Effector memory CD4-positive, alpha-beta T cell (primary cell): ENCODE results near the gene FAT1.

ENCODE experiments used
- DNase-seq, 3 donors: peaks; one replicate each; pipeline ENCODE4 v3.0.0-alpha.2; 2020
- H3K27ac ChIP-seq: 2 replicates; pipeline ENCODE4 v1.7.0; 2013; ENCODE audit warnings: mild to moderate bottlenecking, low read length, moderate library complexity; ENCODE audit not compliant: insufficient read depth, poor library complexity, severe bottlenecking
- H3K27me3 ChIP-seq: replicated peaks from 2 replicates; pipeline ENCODE4 v1.7.0; 2013; ENCODE audit warnings: mild to moderate bottlenecking, low read length; ENCODE audit not compliant: insufficient read depth, control insufficient read depth, poor library complexity, severe bottlenecking
- H3K36me3 ChIP-seq: 2 replicates; pipeline ENCODE4 v1.7.0; 2013; ENCODE audit warnings: mild to moderate bottlenecking, low read length, moderate library complexity; ENCODE audit not compliant: control insufficient read depth, insufficient read depth
- H3K4me1 ChIP-seq: 2 replicates; pipeline ENCODE4 v1.7.0; 2013; ENCODE audit warnings: low read length, mild to moderate bottlenecking; ENCODE audit not compliant: control insufficient read depth, insufficient read depth, poor library complexity, severe bottlenecking
- H3K4me3 ChIP-seq: 2 replicates; pipeline ENCODE4 v1.7.0; 2013; ENCODE audit warnings: low read length, low read depth, mild to moderate bottlenecking; ENCODE audit not compliant: insufficient read depth, poor library complexity, severe bottlenecking
- H3K9me3 ChIP-seq: 2 replicates; pipeline ENCODE4 v1.7.0; 2013; ENCODE audit warnings: mild to moderate bottlenecking, low read length, moderate library complexity; ENCODE audit not compliant: control insufficient read depth

Gene FAT1

GRCh38 chr4:186734251-186734650 is 10.6 kb upstream of the FAT1 start:
- H3K9me3 ChIP-seq, result no peaks in the 10 kb centered on the region
- H3K4me3 ChIP-seq, result no peak overlapping the region
- no peak for DNase-seq
- H3K27ac ChIP-seq, result no peak overlapping the region
- no peaks in the 10 kb centered on the region for H3K36me3 ChIP-seq
- H3K27me3 ChIP-seq, result no peaks in the 10 kb centered on the region
- no peaks in the 10 kb centered on the region for H3K4me1 ChIP-seq

DNA sequence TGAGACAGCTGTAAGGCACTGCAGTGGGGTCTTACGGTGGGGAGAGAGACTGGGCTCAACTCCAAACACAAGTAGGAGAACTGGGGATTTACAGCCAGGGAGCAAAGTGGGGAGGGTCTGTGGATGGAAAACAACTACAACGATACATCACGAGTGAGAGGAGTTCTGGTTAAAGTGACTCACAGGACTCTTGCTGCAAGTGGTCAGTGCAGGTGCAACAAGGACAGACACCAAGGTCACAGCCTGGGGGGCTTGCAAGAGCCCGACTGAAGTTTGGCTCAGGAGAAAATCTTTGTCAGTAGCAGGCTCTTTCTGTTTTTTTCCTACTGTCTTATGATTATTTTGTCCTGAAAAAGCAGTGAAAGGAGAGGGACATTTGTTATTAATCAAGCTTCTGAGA is 10.1 kb upstream of the FAT1 start:
- no peaks in the 10 kb centered on the region for H3K9me3 ChIP-seq

GRCh38 chr4:186730621-186731020 is 7.0 kb upstream of the FAT1 start:
- no peak overlapping the region for H3K27ac ChIP-seq

More for the DNA sequence above, 10.1 kb upstream of the FAT1 start:
- Histone ChIP-seq H3K36me3 (no peaks in the 10 kb centered on the region), H3K4me1 (no peaks in the 10 kb centered on the region), H3K4me3 (no peak overlapping the region), H3K27me3 (no peaks in the 10 kb centered on the region), H3K27ac (no peak overlapping the region)
- no peak for DNase-seq

DNA sequence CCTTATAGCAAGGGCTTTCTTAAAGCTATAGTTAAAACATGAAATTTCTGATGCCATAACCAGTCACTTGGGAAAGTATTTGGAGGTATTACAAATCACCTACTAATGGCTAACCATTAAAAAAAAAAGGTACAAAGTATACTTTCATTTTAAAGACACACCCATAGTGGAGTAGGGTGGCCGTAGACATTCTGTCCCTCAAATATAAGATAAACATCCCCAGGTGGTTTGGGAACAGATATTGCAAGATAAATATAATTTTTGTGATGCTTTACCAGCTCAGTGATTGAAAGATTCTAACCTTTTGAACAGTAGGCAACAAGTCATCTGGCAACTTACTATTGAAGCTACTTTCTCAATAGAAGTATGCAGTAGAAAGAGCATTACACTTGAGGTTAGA is 6.2 kb upstream of the FAT1 start:
- Histone ChIP-seq H3K4me3 (no peak overlapping the region), H3K27me3 (peaks cover 10% of the 10 kb centered on the region), H3K27ac (no peak overlapping the region), H3K9me3 (no peaks in the 10 kb centered on the region), H3K36me3 (no peaks in the 10 kb centered on the region), H3K4me1 (no peaks in the 10 kb centered on the region)
- DNase-seq, result no peak

More at GRCh38 chr4:186730621-186731020, 7.0 kb upstream of the FAT1 start:
- Histone ChIP-seq H3K4me1 (no peaks in the 10 kb centered on the region), H3K9me3 (no peaks in the 10 kb centered on the region), H3K4me3 (no peak overlapping the region), H3K27me3 (peaks cover 10% of the 10 kb centered on the region), H3K36me3 (no peaks in the 10 kb centered on the region)
- DNase-seq, result no peak

- Histone ChIP-seq H3K27me3 (peaks cover 10% of the 10 kb centered on the region), H3K36me3 (no peaks in the 10 kb centered on the region), H3K4me1 (no peaks in the 10 kb centered on the region), H3K9me3 (no peaks in the 10 kb centered on the region), H3K27ac (no peak overlapping the region), H3K4me3 (no peak overlapping the region)
- no peak for DNase-seq
Measured at GRCh38 chr4:186728631-186729271, 5.1 kb upstream of the FAT1 start.

DNA sequence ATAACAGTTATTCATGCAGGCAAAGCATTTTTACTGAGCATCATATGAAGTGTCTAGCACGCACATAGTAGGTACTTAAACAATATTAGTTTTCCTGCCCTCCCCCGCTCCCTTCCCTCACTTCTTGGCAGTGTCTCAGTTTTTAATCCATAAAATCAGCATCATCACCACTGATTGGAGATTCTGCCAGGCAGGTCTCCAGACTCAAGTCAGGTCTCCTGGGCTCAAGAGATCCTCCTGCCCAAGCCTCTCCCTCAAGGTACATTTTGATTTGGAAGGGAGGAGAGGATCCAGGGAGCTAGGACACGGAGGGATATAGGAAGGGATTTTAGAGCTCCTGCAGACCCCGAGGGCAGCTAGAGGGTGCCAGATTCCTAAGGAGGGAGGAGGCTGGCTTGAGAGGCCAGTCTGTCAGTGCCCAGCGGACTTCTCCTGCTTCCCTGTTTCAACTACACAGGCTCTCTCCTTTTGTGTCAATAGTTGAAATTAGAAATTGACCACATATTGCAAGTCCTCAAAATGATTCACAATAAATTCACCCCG is 4.4 kb upstream of the FAT1 start:
- no peaks in the 10 kb centered on the region for H3K9me3 ChIP-seq
- H3K27me3 ChIP-seq, result peaks cover 10% of the 10 kb centered on the region
- H3K36me3 ChIP-seq, result no peaks in the 10 kb centered on the region
- no peak overlapping the region for H3K27ac ChIP-seq
- no peak for DNase-seq
- no peaks in the 10 kb centered on the region for H3K4me1 ChIP-seq
- no peak overlapping the region for H3K4me3 ChIP-seq

DNA sequence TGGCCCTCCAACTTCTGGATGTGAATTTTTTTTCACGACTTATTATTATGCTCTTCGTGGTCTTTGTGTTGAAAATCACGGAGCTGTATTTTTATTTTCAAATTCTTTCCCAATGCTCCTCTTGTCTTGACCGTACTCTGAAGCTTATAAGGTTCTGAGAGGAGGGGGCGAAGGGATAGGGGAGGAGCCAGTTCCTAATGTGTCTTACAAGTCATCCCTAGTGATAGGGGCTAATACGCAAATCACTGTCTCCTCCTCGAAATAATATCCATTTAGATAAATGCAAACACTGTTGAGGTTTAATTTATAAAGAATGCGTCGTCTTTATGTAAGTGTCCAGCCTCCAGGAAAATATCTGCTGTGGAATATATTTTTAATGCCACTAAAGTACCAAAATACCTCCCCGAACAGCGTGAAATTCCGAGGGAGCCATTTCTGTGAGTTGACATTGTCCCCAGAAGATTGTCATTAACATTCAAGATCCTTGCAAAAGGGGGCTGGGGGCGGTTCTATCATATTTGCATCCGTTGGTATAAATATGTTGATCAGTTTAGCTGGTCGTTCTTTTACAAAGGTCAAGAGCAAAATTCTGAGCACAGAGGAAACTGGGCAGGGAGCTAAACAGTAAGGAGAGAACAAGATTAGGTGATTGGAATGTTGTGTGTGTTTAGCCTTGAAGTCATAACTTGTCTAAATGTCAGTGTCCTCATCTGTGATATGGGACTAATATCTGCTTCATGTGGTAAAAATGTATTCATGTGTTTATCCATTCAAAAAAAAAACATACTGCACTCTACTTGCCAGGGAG is 3.7 kb upstream of the FAT1 start:
- Histone ChIP-seq H3K4me3 (no peak overlapping the region), H3K27me3 (peaks cover 10% of the 10 kb centered on the region), H3K9me3 (no peaks in the 10 kb centered on the region), H3K36me3 (no peaks in the 10 kb centered on the region), H3K27ac (no peak overlapping the region), H3K4me1 (no peaks in the 10 kb centered on the region)
- no peak for DNase-seq

- Histone ChIP-seq H3K4me1 (no peaks in the 10 kb centered on the region), H3K4me3 (no peak overlapping the region)
- DNase-seq, result no peak
Measured at GRCh38 chr4:186726426-186727168, 2.9 kb upstream of the FAT1 start.

GRCh38 chr4:186725469-186726425 is 2.1 kb upstream of the FAT1 start:
- Histone ChIP-seq H3K36me3 (no peaks in the 10 kb centered on the region), H3K27me3 (peaks cover 10% of the 10 kb centered on the region), H3K4me1 (no peaks in the 10 kb centered on the region), H3K4me3 (no peak overlapping the region), H3K27ac (no peak overlapping the region), H3K9me3 (no peaks in the 10 kb centered on the region)
- no peak for DNase-seq

More at GRCh38 chr4:186726426-186727168, 2.9 kb upstream of the FAT1 start:
- Histone ChIP-seq H3K9me3 (no peaks in the 10 kb centered on the region), H3K36me3 (no peaks in the 10 kb centered on the region), H3K27ac (no peak overlapping the region), H3K27me3 (peaks cover 10% of the 10 kb centered on the region)
